Left lung (tissue), 14 donors: Measurements from ENCODE around the gene PDCD5. TPM values are rescaled to one million over a fixed set of nuclear protein-coding genes. Genes with fewer than 3 reads are reported as not detected.

Source experiments
- ATAC-seq: fragments of 200-7000 bp; cut with Tn5 transposase; one replicate; pipeline ENCODE4 v1.9.1; 2020; ENCODE audit warnings: moderate library complexity
- DNase-seq, 4 donors: peaks; one replicate each; pipeline ENCODE4 v3.0.0-alpha.2; 2013 to 2020
- H3K27ac ChIP-seq, 2 donors: fragments of 200-600 bp; sonication (generic) in 1 of 2; one replicate each; pipeline versions ENCODE4 v1.5.0 to v1.8.0; 2020 to 2021
- H3K27me3 ChIP-seq, 2 donors: fragments of 200-600 bp; sonication (generic) in 1 of 2; one replicate each; pipeline versions ENCODE4 v1.5.0 to v1.8.0; 2020 to 2021
- H3K36me3 ChIP-seq, 2 donors: fragments of 200-600 bp; sonication (generic) in 1 of 2; one replicate each; pipeline versions ENCODE4 v1.5.0 to v1.8.0; 2020 to 2021
- H3K4me1 ChIP-seq, 2 donors: fragments of 200-600 bp; one replicate each; pipeline ENCODE4 v1.8.0; 2021
- H3K4me3 ChIP-seq, 2 donors: fragments of 200-600 bp; sonication (generic) in 1 of 2; one replicate each; pipeline versions ENCODE4 v1.5.0 to v1.8.0; 2020 to 2021; ENCODE audit warnings: mild to moderate bottlenecking in 1 of 2
- H3K9me3 ChIP-seq, 2 donors: fragments of 200-600 bp; sonication (generic) in 1 of 2; one replicate each; pipeline versions ENCODE4 v1.5.0 to v1.8.0; 2020 to 2021
- intact Hi-C, 2 donors: fragments of 100-400 bp; cut with DNase I; formaldehyde crosslinking; loops; one replicate each; pipeline versions ENCODE4 v1.11.2 to v1.14.2; 2022
- long read RNA-seq, 12 donors: library from polyadenylated mRNA in 2 of 12; unstranded in 2 of 12; transcript quantifications; one replicate each; pipeline ENCODE4 v2.0.0 and lab custom pipeline, GENCODE V29; 2019 to 2026
- polyA plus RNA-seq, 6 donors: library from polyadenylated mRNA; unstranded; fragments of 120-200 nt; gene quantifications; one replicate each; pipeline ENCODE4 v1.2.1, GENCODE V29; 2013; ENCODE audit not compliant: insufficient read length in 6 of 6
- total RNA-seq, 2 donors: library from RNA; stranded (reverse); fragmentation: NEBNext Ultra II Directional; extraction: Animal tissue kit (Norgen Biotek cat#: 25700); gene quantifications; one replicate each; pipeline ENCODE4 v1.2.1, GENCODE V29; 2021
- TF ChIP-seq, protein P1 (sequence below), 2 donors: fragments of 200-600 bp; sonication (generic) in 1 of 2; IDR thresholded peaks; one replicate each; pipeline versions ENCODE4 v1.5.0 to v1.8.0; 2021; ENCODE audit warnings: antibody characterized with exemption in 2 of 2
- donor health status: DM: no; HTN: yes; CAD: no.
- donor health status: DM: no; HTN: no; CAD: no.

Gene PDCD5
- total RNA-seq = 10 to 100 TPM; 69.3 to 91.3 TPM
- 100 to 1,000 TPM; 108 to 131 (median 120) TPM for polyA plus RNA-seq
- long read RNA-seq, donor 1, transcript PDCD5-207 (6 exons, 699 nt) = major isoform, 86 of 109 reads
- long read RNA-seq, donor 1, partial matches to known transcripts = 14 of 109 reads
- long read RNA-seq, donor 1, other reads (novel, unspliced or antisense) = 0 of 109 reads
- long read RNA-seq, donor 2, transcript PDCD5-207 (6 exons, 699 nt) = major isoform, 68 of 127 reads
- long read RNA-seq, donor 2, transcript PDCD5-203 (4 exons, 1,799 nt) = minor isoform, 6 of 127 reads
- long read RNA-seq, donor 2, transcript PDCD5-206 (2 exons, 458 nt) = minor isoform, 5 of 127 reads
- long read RNA-seq, donor 2, partial matches to known transcripts = 42 of 127 reads
- long read RNA-seq, donor 2, other reads (novel, unspliced or antisense) = 0 of 127 reads
- long read RNA-seq, donor 3, transcript PDCD5-207 (6 exons, 699 nt) = major isoform, 71 of 98 reads
- long read RNA-seq, donor 3, partial matches to known transcripts = 18 of 98 reads
- long read RNA-seq, donor 3, other reads (novel, unspliced or antisense) = 0 of 98 reads
- long read RNA-seq, donor 4, transcript PDCD5-207 (6 exons, 699 nt) = major isoform, 66 of 104 reads
- long read RNA-seq, donor 4, transcript PDCD5-204 (6 exons, 601 nt) = minor isoform, 9 of 104 reads
- long read RNA-seq, donor 4, transcript PDCD5-205 (4 exons, 480 nt) = minor isoform, 18 of 104 reads
- long read RNA-seq, donor 4, partial matches to known transcripts = 6 of 104 reads
- long read RNA-seq, donor 4, other reads (novel, unspliced or antisense) = 5 of 104 reads
- long read RNA-seq, donor 5, transcript PDCD5-207 (6 exons, 699 nt) = major isoform, 64 of 97 reads
- long read RNA-seq, donor 5, partial matches to known transcripts = 25 of 97 reads
- long read RNA-seq, donor 5, other reads (novel, unspliced or antisense) = 0 of 97 reads
- long read RNA-seq, donor 6, transcript PDCD5-207 (6 exons, 699 nt) = major isoform, 97 of 128 reads
- long read RNA-seq, donor 6, transcript PDCD5-203 (4 exons, 1,799 nt) = minor isoform, 6 of 128 reads
- long read RNA-seq, donor 6, partial matches to known transcripts = 15 of 128 reads
- long read RNA-seq, donor 6, other reads (novel, unspliced or antisense) = 0 of 128 reads
- long read RNA-seq, donor 7, transcript PDCD5-207 (6 exons, 699 nt) = major isoform, 37 of 45 reads
- long read RNA-seq, donor 7, partial matches to known transcripts = 7 of 45 reads
- long read RNA-seq, donor 7, other reads (novel, unspliced or antisense) = 0 of 45 reads
- long read RNA-seq, donor 8, transcript PDCD5-207 (6 exons, 699 nt) = major isoform, 43 of 55 reads
- long read RNA-seq, donor 8, partial matches to known transcripts = 5 of 55 reads
- long read RNA-seq, donor 8, other reads (novel, unspliced or antisense) = 0 of 55 reads
- long read RNA-seq, donor 9 = 0 reads
- long read RNA-seq, donor 10, transcript PDCD5-204 (6 exons, 601 nt) = minor isoform, 12 of 94 reads
- long read RNA-seq, donor 10, transcript PDCD5-207 (6 exons, 699 nt) = major isoform, 72 of 94 reads
- long read RNA-seq, donor 10, partial matches to known transcripts = 6 of 94 reads
- long read RNA-seq, donor 10, other reads (novel, unspliced or antisense) = 4 of 94 reads
- long read RNA-seq, donor 11 = 0 reads
- long read RNA-seq, donor 12, transcript PDCD5-207 (6 exons, 699 nt) = major isoform, 47 of 57 reads
- long read RNA-seq, donor 12, partial matches to known transcripts = 6 of 57 reads
- long read RNA-seq, donor 12, other reads (novel, unspliced or antisense) = 0 of 57 reads

GRCh38 chr19:32580901-32581704 is at the start of gene PDCD5:
Gene PDCD5, plus strand, starts transcription at chr19:32581190. Its CDS starts 72 bp downstream, at chr19:32581262.
- intact Hi-C loops = no loop called here
- Histone ChIP-seq H3K27ac (peak within 1 kb of the TSS; percentile 80 to 88), H3K9me3 (no peaks in the 10 kb centered on the region), H3K36me3 (peaks cover 0 to 18% of the 10 kb centered on the region in 2 donors), H3K4me1 (peaks cover 6 to 23% of the 10 kb centered on the region in 2 donors), H3K27me3 (no peaks in the 10 kb centered on the region), H3K4me3 (peak within 1 kb of the TSS; percentile 94 to 97)
- DNase-seq (peak; percentile 92 to 100 (median 97)), ATAC-seq (peak; percentile 99)
- TF ChIP-seq, protein P1, sequence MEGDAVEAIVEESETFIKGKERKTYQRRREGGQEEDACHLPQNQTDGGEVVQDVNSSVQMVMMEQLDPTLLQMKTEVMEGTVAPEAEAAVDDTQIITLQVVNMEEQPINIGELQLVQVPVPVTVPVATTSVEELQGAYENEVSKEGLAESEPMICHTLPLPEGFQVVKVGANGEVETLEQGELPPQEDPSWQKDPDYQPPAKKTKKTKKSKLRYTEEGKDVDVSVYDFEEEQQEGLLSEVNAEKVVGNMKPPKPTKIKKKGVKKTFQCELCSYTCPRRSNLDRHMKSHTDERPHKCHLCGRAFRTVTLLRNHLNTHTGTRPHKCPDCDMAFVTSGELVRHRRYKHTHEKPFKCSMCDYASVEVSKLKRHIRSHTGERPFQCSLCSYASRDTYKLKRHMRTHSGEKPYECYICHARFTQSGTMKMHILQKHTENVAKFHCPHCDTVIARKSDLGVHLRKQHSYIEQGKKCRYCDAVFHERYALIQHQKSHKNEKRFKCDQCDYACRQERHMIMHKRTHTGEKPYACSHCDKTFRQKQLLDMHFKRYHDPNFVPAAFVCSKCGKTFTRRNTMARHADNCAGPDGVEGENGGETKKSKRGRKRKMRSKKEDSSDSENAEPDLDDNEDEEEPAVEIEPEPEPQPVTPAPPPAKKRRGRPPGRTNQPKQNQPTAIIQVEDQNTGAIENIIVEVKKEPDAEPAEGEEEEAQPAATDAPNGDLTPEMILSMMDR (IDR thresholded peaks at IDR 0.05) = no peak

DNA sequence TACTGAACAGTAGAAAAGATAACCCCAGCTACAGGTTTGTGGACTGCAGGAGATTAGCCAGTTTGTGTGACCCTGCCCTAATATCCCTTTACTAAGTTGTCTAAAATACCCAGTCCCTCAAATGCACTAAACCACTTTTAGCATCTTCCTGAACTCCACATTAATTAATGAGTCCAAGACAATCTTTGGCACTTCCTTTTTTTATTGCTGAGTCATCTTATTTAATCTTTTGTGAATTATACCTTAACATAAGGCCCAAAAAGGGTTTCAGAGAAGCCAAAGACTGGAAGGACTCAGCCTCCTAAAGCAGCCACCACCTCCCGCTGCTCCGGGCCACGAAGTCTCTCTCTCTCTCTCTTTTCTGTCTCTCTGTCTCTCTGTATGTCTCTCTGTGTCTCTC is 48.8 kb upstream of the PDCD5 start:
- no peak for ATAC-seq
- Histone ChIP-seq H3K4me3 (no peak overlapping the region), H3K4me1 (no peaks in the 10 kb centered on the region), H3K36me3 (no peaks in the 10 kb centered on the region), H3K27ac (no peak overlapping the region), H3K27me3 (no peaks in the 10 kb centered on the region), H3K9me3 (peaks cover 0 to 32% of the 10 kb centered on the region in 2 donors)
- intact Hi-C loops = no loop called here
- TF ChIP-seq, protein P1 (IDR thresholded peaks at IDR 0.05) = no peak
- DNase-seq = no peak

DNA sequence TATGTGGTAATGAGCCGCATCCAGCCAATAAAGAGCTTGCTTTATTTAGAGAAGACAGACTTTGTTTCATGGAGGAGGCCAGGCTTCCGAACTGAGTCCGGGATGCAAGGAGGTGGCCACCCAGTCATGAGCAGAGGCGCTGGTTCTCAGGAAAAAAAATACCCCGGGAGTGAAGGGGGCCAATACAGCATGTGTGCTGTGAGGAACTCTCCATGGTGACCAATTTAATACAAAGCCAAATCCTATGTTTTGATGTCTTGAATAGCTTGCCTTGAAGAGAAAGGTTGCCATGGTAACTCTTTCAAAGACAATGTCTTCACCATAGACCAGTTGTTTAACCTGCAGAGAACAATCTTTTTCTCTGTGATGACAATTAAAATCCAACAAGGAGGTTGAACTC is 43.4 kb upstream of the PDCD5 start:
- TF ChIP-seq, protein P1 (IDR thresholded peaks at IDR 0.05) = no peak
- H3K4me3 ChIP-seq = no peak overlapping the region
- no peak for DNase-seq
- H3K27me3 ChIP-seq = no peaks in the 10 kb centered on the region
- no peak for ATAC-seq
- peaks cover 0 to 6% of the 10 kb centered on the region in 2 donors for H3K9me3 ChIP-seq
- H3K27ac ChIP-seq = no peak overlapping the region
- H3K4me1 ChIP-seq = no peaks in the 10 kb centered on the region
- no peaks in the 10 kb centered on the region for H3K36me3 ChIP-seq
- intact Hi-C loops = no loop called here
